Measurements from ENCODE around the gene AMY2A. TPM values are rescaled to one million over a fixed set of nuclear protein-coding genes. Genes with fewer than 3 reads are reported as not detected.

AMY2A gene
- total and polyA plus RNA-seq, 9 of the 15 experiments (the other 6 are each of a cell fraction or from before 2014, with no cell fraction given), result 0.33 TPM; not detected in 8

DNA sequence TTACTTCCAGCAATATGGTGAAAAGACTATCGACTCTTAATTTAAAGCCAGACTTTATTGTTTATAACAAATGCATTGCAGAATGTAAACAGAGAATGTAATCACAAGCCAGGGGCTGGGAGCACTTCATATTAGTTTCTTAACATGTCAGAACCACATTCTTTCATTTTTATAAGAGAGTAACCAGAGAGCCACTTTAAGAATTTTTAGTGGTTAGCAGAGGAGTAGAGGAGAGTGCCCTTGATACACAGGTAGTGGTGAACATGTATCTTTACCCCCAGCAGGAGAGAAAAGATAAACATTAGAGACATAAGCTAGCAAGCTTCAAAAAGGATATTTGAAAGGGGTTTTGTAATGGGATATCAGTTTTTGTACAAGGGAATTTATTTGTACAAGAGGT is 34.8 kb upstream of the AMY2A start:
- TF ChIP-seq MAFG (tag; conservative IDR thresholded peaks at IDR 0.05) (no peak), MBD2 (IDR thresholded peaks at IDR 0.05; ENCODE audit: borderline replicate concordance, low read depth) (no peak), ZNF589 (CRISPR knock-in tag; IDR thresholded peaks at IDR 0.05; ENCODE audit: low read depth) (no peak), BCL6 (CRISPR knock-in tag; IDR thresholded peaks at IDR 0.05) (no peak), PCBP2 (IDR thresholded peaks at IDR 0.05; ENCODE audit: low read depth, low read length, poor library complexity, severe bottlenecking) (no peak), HIVEP1 (CRISPR knock-in tag; IDR thresholded peaks at IDR 0.05) (no peak), PHB2 (IDR thresholded peaks at IDR 0.05; ENCODE audit: low read depth) (no peak), BHLHE40 (IDR thresholded peaks at IDR 0.05; ENCODE audit: low read length) (no peak)
- TF ChIP-seq, protein P1, sequence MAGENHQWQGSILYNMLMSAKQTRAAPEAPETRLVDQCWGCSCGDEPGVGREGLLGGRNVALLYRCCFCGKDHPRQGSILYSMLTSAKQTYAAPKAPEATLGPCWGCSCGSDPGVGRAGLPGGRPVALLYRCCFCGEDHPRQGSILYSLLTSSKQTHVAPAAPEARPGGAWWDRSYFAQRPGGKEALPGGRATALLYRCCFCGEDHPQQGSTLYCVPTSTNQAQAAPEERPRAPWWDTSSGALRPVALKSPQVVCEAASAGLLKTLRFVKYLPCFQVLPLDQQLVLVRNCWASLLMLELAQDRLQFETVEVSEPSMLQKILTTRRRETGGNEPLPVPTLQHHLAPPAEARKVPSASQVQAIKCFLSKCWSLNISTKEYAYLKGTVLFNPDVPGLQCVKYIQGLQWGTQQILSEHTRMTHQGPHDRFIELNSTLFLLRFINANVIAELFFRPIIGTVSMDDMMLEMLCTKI (IDR thresholded peaks at IDR 0.05; ENCODE audit: partially characterized antibody), result no peak
- TF ChIP-seq, protein P2, sequence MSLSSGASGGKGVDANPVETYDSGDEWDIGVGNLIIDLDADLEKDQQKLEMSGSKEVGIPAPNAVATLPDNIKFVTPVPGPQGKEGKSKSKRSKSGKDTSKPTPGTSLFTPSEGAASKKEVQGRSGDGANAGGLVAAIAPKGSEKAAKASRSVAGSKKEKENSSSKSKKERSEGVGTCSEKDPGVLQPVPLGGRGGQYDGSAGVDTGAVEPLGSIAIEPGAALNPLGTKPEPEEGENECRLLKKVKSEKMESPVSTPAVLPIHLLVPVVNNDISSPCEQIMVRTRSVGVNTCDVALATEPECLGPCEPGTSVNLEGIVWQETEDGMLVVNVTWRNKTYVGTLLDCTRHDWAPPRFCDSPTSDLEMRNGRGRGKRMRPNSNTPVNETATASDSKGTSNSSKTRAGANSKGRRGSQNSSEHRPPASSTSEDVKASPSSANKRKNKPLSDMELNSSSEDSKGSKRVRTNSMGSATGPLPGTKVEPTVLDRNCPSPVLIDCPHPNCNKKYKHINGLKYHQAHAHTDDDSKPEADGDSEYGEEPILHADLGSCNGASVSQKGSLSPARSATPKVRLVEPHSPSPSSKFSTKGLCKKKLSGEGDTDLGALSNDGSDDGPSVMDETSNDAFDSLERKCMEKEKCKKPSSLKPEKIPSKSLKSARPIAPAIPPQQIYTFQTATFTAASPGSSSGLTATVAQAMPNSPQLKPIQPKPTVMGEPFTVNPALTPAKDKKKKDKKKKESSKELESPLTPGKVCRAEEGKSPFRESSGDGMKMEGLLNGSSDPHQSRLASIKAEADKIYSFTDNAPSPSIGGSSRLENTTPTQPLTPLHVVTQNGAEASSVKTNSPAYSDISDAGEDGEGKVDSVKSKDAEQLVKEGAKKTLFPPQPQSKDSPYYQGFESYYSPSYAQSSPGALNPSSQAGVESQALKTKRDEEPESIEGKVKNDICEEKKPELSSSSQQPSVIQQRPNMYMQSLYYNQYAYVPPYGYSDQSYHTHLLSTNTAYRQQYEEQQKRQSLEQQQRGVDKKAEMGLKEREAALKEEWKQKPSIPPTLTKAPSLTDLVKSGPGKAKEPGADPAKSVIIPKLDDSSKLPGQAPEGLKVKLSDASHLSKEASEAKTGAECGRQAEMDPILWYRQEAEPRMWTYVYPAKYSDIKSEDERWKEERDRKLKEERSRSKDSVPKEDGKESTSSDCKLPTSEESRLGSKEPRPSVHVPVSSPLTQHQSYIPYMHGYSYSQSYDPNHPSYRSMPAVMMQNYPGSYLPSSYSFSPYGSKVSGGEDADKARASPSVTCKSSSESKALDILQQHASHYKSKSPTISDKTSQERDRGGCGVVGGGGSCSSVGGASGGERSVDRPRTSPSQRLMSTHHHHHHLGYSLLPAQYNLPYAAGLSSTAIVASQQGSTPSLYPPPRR (CRISPR knock-in tag; IDR thresholded peaks at IDR 0.05; ENCODE audit: borderline replicate concordance), result no peak
- intact Hi-C loops (cut with micrococcal nuclease), result no loop called here
- ChIA-PET POLR2A (no interaction called here), CTCF (ENCODE audit: low intra/inter-chr PET ratio) (no interaction called here)
- Histone ChIP-seq H3K4me1 (replicated peaks in 1 of 2; ENCODE audit: control insufficient read depth in 2 of 2, insufficient read depth in 2 of 2, low read length in 2 of 2) (no peaks in the 10 kb centered on the region), H3K9me3 (replicated peaks; ENCODE audit: control insufficient read depth, insufficient read depth, low read depth, low read length) (no peaks in the 10 kb centered on the region), H3K4me3 (no peak overlapping the region), H3K4me2 (ENCODE audit: insufficient read depth, low read length) (no peak overlapping the region), H4K20me1 (replicated peaks; ENCODE audit: control insufficient read depth, insufficient read depth, low read length) (no peaks in the 10 kb centered on the region), H2AFZ (ENCODE audit: low read depth, low read length) (no peak overlapping the region), H3K36me3 (ENCODE audit: control insufficient read depth, insufficient read depth, low read length) (no peaks in the 10 kb centered on the region), H3K9me1 (ENCODE audit: control insufficient read depth, insufficient read depth, low read length) (no peaks in the 10 kb centered on the region), H3K9ac (ENCODE audit: insufficient read depth in 1 of 2, low read depth in 2 of 2, low read length in 2 of 2) (no peak overlapping the region), H3K27ac (ENCODE audit: extremely low read depth, low read depth, low read length) (no peak overlapping the region), H3K27me3 (ENCODE audit: control insufficient read depth in 2 of 2, insufficient read depth in 2 of 2, low read length in 2 of 2) (no peaks in the 10 kb centered on the region), H3K79me2 (ENCODE audit: control insufficient read depth, insufficient read depth, low read length) (no peaks in the 10 kb centered on the region)
- 0% methylated on average over 1 of the region's 1 CpG for WGBS (ENCODE audit: insufficient coverage, low coverage, missing lambda C conversion rate)
- FAIRE-seq (no peak), ATAC-seq (no peak), DNase-seq (ENCODE audit: extremely low read depth in 1 of 4, low spot score in 3 of 4) (no peak)
- in situ Hi-C loops (cut with MboI), result no loop called here
- no TSS peak for BruUV-seq (replicated peaks)

Measured in K562 (cell line).